ENCODE measurements around the gene METTL5.

DNA sequence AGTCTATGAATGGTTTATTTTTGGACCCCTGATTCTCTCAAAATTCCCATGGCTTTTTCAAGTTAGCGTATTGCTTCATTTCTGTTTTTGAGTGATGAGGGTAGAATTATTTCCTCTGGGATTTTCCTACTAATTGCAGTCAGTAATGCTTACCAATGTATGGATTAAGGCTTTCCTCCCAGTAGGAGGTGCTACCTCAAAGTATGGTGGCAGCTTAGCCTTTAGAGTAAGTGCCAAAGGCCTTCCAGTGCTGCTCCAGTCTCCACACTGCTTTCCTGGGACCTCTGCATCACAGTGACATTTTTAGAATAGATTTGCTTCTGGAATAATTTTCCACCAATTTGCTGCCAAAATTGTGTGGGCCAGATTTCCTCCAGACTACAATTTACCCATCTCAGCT is 42.2 kb downstream of the METTL5 start:
- TF ChIP-seq, protein P1, sequence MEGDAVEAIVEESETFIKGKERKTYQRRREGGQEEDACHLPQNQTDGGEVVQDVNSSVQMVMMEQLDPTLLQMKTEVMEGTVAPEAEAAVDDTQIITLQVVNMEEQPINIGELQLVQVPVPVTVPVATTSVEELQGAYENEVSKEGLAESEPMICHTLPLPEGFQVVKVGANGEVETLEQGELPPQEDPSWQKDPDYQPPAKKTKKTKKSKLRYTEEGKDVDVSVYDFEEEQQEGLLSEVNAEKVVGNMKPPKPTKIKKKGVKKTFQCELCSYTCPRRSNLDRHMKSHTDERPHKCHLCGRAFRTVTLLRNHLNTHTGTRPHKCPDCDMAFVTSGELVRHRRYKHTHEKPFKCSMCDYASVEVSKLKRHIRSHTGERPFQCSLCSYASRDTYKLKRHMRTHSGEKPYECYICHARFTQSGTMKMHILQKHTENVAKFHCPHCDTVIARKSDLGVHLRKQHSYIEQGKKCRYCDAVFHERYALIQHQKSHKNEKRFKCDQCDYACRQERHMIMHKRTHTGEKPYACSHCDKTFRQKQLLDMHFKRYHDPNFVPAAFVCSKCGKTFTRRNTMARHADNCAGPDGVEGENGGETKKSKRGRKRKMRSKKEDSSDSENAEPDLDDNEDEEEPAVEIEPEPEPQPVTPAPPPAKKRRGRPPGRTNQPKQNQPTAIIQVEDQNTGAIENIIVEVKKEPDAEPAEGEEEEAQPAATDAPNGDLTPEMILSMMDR (IDR thresholded peaks at IDR 0.05) = no peak
- TF ChIP-seq POLR2A (IDR thresholded peaks at IDR 0.05) (no peak), POLR2AphosphoS5 (IDR thresholded peaks at IDR 0.05) (no peak)
